GM12801 (cell line): ENCODE results near the gene ATP6V0E1.

Experiments used
- CTCF ChIP-seq: IDR thresholded peaks from one replicate; pipeline ENCODE4 v1.5.1; 2011; ENCODE audit warnings: control low read depth; ENCODE audit not compliant: insufficient read length; ENCODE audit errors: extremely low read depth

The ATP6V0E1 gene

GRCh38 chr5:173055042-173055721 is 71.6 kb downstream of the ATP6V0E1 start:
- no peak for TF ChIP-seq CTCF

GRCh38 chr5:173055722-173055982 is 72.1 kb downstream of the ATP6V0E1 start:
- no peak for TF ChIP-seq CTCF

GRCh38 chr5:173055983-173056782 is 72.6 kb downstream of the ATP6V0E1 start, which contains the start of gene CREBRF:
Gene CREBRF (plus strand): TSS chr5:173056352. CDS start chr5:173080776, 24,424 bp downstream.
- TF ChIP-seq CTCF: no peak

- no peak for TF ChIP-seq CTCF
Measured at GRCh38 chr5:173056783-173057061, 73.2 kb downstream of the ATP6V0E1 start.

- TF ChIP-seq CTCF: no peak
Measured at GRCh38 chr5:173057062-173057924, 73.7 kb downstream of the ATP6V0E1 start.

- no peak for TF ChIP-seq CTCF
Measured at GRCh38 chr5:173062141-173062540, 78.6 kb downstream of the ATP6V0E1 start.

- TF ChIP-seq CTCF: no peak
Measured at GRCh38 chr5:173065155-173065554, 81.6 kb downstream of the ATP6V0E1 start.
